ENCODE results near the gene PARD3B. TPM values are rescaled to one million over a fixed set of nuclear protein-coding genes. Genes with fewer than 3 reads are reported as not detected.
A peak's percentile ranks its signal among the peaks of the same experiment; 100 is the strongest.

The PARD3B gene
- total RNA-seq, 1 experiment from 2014 or later: 3.9 TPM

DNA sequence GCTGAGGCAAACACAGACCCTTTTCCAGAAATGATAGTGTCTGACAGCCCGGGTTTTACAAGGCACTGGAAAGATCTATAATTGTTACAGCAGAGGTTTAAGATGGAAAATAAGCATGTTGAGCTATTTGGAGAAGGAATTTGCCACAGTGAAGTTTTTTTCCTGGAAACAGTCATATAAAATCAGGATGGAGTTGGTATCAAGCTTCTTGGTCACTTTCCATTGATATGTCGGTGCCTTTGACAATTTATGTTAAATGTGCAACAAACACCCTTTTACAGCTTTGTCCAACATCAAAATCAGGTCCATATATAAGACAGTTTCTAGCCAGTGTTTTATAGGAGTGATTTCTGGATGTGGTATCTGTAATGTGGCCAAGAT, 1019.9 kb downstream of the PARD3B start:
- DNase-seq (no peak), ATAC-seq (no peak)
- H3K9me2 ChIP-seq (replicated peaks; ENCODE audit: low read length): no peaks in the 10 kb centered on the region
- ChIA-PET CTCF (no interaction called here), POLR2A (ENCODE audit: unreplicated experiment) (no interaction called here)
- H3K4me3 ChIP-seq (ENCODE audit: low read length): no peak overlapping the region
- no peak overlapping the region for H3K9ac ChIP-seq (ENCODE audit: low read length)
- H3K79me2 ChIP-seq (ENCODE audit: low read length): no peaks in the 10 kb centered on the region
- H3K9me3 ChIP-seq (ENCODE audit: low read length): no peaks in the 10 kb centered on the region
- no peaks in the 10 kb centered on the region for H3K27me3 ChIP-seq (ENCODE audit: low read length)
- no peak for TF ChIP-seq EZH2phosphoT487 (IDR thresholded peaks at IDR 0.05; ENCODE audit: borderline replicate concordance, low read length)
- no peak for TF ChIP-seq EZH2 (IDR thresholded peaks at IDR 0.05; ENCODE audit: low read length, unreplicated experiment)
- TF ChIP-seq, protein P1, sequence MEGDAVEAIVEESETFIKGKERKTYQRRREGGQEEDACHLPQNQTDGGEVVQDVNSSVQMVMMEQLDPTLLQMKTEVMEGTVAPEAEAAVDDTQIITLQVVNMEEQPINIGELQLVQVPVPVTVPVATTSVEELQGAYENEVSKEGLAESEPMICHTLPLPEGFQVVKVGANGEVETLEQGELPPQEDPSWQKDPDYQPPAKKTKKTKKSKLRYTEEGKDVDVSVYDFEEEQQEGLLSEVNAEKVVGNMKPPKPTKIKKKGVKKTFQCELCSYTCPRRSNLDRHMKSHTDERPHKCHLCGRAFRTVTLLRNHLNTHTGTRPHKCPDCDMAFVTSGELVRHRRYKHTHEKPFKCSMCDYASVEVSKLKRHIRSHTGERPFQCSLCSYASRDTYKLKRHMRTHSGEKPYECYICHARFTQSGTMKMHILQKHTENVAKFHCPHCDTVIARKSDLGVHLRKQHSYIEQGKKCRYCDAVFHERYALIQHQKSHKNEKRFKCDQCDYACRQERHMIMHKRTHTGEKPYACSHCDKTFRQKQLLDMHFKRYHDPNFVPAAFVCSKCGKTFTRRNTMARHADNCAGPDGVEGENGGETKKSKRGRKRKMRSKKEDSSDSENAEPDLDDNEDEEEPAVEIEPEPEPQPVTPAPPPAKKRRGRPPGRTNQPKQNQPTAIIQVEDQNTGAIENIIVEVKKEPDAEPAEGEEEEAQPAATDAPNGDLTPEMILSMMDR (conservative IDR thresholded peaks at IDR 0.05; ENCODE audit: low read depth, low read length): no peak
- no peak overlapping the region for H2AFZ ChIP-seq (ENCODE audit: low read length)
- no peaks in the 10 kb centered on the region for H3K36me3 ChIP-seq (ENCODE audit: low read depth, low read length)
- H4K20me1 ChIP-seq (ENCODE audit: low read length): no peaks in the 10 kb centered on the region
- intact Hi-C loops (cut with micrococcal nuclease): no loop called here
- no peaks in the 10 kb centered on the region for H3F3A ChIP-seq (ENCODE audit: low read length, unreplicated experiment)
- no peak overlapping the region for H3K4me2 ChIP-seq (ENCODE audit: low read length)
- no TSS peak for BruUV-seq (replicated peaks)
- 0 out of 2 replicates have a peak, but pooled peaks cover 5% of the 10 kb centered on the region for H3K4me1 ChIP-seq (ENCODE audit: insufficient read depth, low read length)
- H3K27ac ChIP-seq (ENCODE audit: low read length): no peak overlapping the region

DNA sequence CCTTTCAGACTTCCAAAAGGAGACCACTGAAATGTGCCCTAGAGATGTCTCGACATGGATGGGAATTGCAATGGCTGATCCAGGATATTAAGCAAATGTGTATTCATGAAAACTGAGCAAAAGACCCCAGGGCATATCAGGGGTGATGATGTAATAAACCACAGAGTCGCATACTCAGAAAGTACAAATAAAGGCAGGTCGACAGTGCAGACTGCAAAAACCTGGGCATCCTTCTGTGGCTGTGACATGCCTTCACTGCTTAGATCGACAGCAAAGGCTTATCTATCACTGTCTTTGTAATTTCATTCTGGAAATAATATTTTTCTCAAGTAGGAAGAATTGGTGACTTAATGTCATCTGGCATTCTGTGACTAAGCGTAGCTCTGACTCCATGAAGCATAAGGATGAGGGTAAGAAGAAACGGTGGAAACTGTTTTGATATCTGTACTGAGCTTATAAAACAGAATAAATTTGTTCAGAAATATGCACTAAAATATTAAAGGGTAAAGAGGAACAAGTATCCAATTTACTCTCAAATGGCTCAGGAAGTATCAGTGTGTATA, 1021.4 kb downstream of the PARD3B start:
- H4K20me1 ChIP-seq (ENCODE audit: low read length): no peaks in the 10 kb centered on the region
- peak; percentile 43 for DNase-seq
- H3K4me3 ChIP-seq (ENCODE audit: low read length): no peak overlapping the region
- H3K4me1 ChIP-seq (ENCODE audit: insufficient read depth, low read length): 0 out of 2 replicates have a peak, but pooled peaks cover 5% of the 10 kb centered on the region
- no peaks in the 10 kb centered on the region for H3K79me2 ChIP-seq (ENCODE audit: low read length)
- TF ChIP-seq, protein P1 (conservative IDR thresholded peaks at IDR 0.05; ENCODE audit: low read depth, low read length): no peak
- TF ChIP-seq EZH2phosphoT487 (IDR thresholded peaks at IDR 0.05; ENCODE audit: borderline replicate concordance, low read length) (no peak), EZH2 (IDR thresholded peaks at IDR 0.05; ENCODE audit: low read length, unreplicated experiment) (no peak)
- ATAC-seq: peak; percentile 29
- intact Hi-C loops (cut with micrococcal nuclease): no loop called here
- no peak overlapping the region for H2AFZ ChIP-seq (ENCODE audit: low read length)
- H3K4me2 ChIP-seq (ENCODE audit: low read length): no peak overlapping the region
- H3K9me2 ChIP-seq (replicated peaks; ENCODE audit: low read length): no peaks in the 10 kb centered on the region
- H3K27me3 ChIP-seq (ENCODE audit: low read length): no peaks in the 10 kb centered on the region
- no peaks in the 10 kb centered on the region for H3F3A ChIP-seq (ENCODE audit: low read length, unreplicated experiment)
- no peak overlapping the region for H3K27ac ChIP-seq (ENCODE audit: low read length)
- no peaks in the 10 kb centered on the region for H3K9me3 ChIP-seq (ENCODE audit: low read length)
- ChIA-PET CTCF (no interaction called here), POLR2A (ENCODE audit: unreplicated experiment) (no interaction called here)
- no peaks in the 10 kb centered on the region for H3K36me3 ChIP-seq (ENCODE audit: low read depth, low read length)
- H3K9ac ChIP-seq (ENCODE audit: low read length): no peak overlapping the region
- no TSS peak for BruUV-seq (replicated peaks)

DNA sequence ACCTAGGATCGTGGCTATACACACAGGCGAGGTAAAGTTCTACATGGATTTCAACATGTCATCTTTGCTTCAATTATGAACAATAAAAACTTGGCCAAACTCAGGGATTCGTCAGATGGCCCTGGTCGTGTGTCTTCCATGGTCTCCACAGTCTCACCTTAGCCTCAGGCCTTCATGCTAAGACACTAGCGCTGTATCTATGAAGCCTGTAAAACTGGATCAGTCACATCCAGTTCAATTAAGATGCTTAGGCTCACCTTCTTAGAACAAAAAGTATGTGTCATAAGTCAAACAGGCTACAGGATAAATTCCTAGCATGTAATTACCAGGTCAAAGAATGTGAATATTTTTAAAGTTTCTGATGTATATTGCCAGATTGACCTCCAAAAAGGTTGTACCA, 1023.3 kb downstream of the PARD3B start:
- no peak overlapping the region for H2AFZ ChIP-seq (ENCODE audit: low read length)
- ChIA-PET CTCF (no interaction called here), POLR2A (ENCODE audit: unreplicated experiment) (no interaction called here)
- no peak overlapping the region for H3K9ac ChIP-seq (ENCODE audit: low read length)
- ATAC-seq (peak; percentile 37; the same call in 1 of the 2 replicates), DNase-seq (peak; percentile 38)
- intact Hi-C loops (cut with micrococcal nuclease): no loop called here
- TF ChIP-seq EZH2phosphoT487 (IDR thresholded peaks at IDR 0.05; ENCODE audit: borderline replicate concordance, low read length) (no peak), EZH2 (IDR thresholded peaks at IDR 0.05; ENCODE audit: low read length, unreplicated experiment) (no peak)
- TF ChIP-seq, protein P1 (conservative IDR thresholded peaks at IDR 0.05; ENCODE audit: low read depth, low read length): no peak
- H3K79me2 ChIP-seq (ENCODE audit: low read length): no peaks in the 10 kb centered on the region
- H3K4me2 ChIP-seq (ENCODE audit: low read length): no peak overlapping the region
- no peaks in the 10 kb centered on the region for H4K20me1 ChIP-seq (ENCODE audit: low read length)
- no peaks in the 10 kb centered on the region for H3K27me3 ChIP-seq (ENCODE audit: low read length)
- H3K4me1 ChIP-seq (ENCODE audit: insufficient read depth, low read length): 0 out of 2 replicates have a peak, but pooled peaks cover 5% of the 10 kb centered on the region
- H3K9me2 ChIP-seq (replicated peaks; ENCODE audit: low read length): no peaks in the 10 kb centered on the region
- H3K4me3 ChIP-seq (ENCODE audit: low read length): no peak overlapping the region
- no peaks in the 10 kb centered on the region for H3K36me3 ChIP-seq (ENCODE audit: low read depth, low read length)
- H3K27ac ChIP-seq (ENCODE audit: low read length): no peak overlapping the region
- no peaks in the 10 kb centered on the region for H3F3A ChIP-seq (ENCODE audit: low read length, unreplicated experiment)
- no peaks in the 10 kb centered on the region for H3K9me3 ChIP-seq (ENCODE audit: low read length)
- no TSS peak for BruUV-seq (replicated peaks)

Data from PC-3 (cell line).